ENCODE data around the gene CYP19A1. TPM values are rescaled to one million over a fixed set of nuclear protein-coding genes. Genes with fewer than 3 reads are reported as not detected.

The CYP19A1 gene
- total and polyA plus RNA-seq, 3 donors from 2014 or later, result 2.8 to 29.0 (median 3.3) TPM

- H3K4me1 ChIP-seq, result peaks cover 13% of the 10 kb centered on the region
- H3K27ac ChIP-seq, result no peak overlapping the region
- TF ChIP-seq CTCF (IDR thresholded peaks at IDR 0.05), result no peak
- no peak for TF ChIP-seq POLR2A (IDR thresholded peaks at IDR 0.05)
- no peaks in the 10 kb centered on the region for H3K9me3 ChIP-seq
- no peaks in the 10 kb centered on the region for H3K36me3 ChIP-seq (ENCODE audit: low read depth, missing control alignments)
- no peak overlapping the region for H3K4me3 ChIP-seq
- intact Hi-C loops (cut with DNase I; ENCODE audit: low total_unique reads), result no loop called here
- WGBS, 2 donors, result 72 to 88% methylated on average over 3 of the region's 3 CpGs
- no peaks in the 10 kb centered on the region for H3K27me3 ChIP-seq
- no peak for DNase-seq
These were observed 13.2 kb downstream of the CYP19A1 start for GRCh38 chr15:51325167-51325566.

GRCh38 chr15:51323749-51324148 is 14.6 kb downstream of the CYP19A1 start:
- TF ChIP-seq POLR2A (IDR thresholded peaks at IDR 0.05) (no peak), CTCF (IDR thresholded peaks at IDR 0.05) (no peak)
- no peaks in the 10 kb centered on the region for H3K36me3 ChIP-seq (ENCODE audit: low read depth, missing control alignments)
- WGBS, 2 donors, result 76 to 79% methylated on average over 7 of the region's 7 CpGs
- H3K27ac ChIP-seq, result peak overlapping the region in 1 of 2 donors; percentile 29
- no peaks in the 10 kb centered on the region for H3K27me3 ChIP-seq
- no peaks in the 10 kb centered on the region for H3K9me3 ChIP-seq
- no peak overlapping the region for H3K4me3 ChIP-seq
- no peak for DNase-seq
- peaks cover 13% of the 10 kb centered on the region for H3K4me1 ChIP-seq
- intact Hi-C loops (cut with DNase I; ENCODE audit: low total_unique reads), result no loop called here

- peaks cover 13% of the 10 kb centered on the region for H3K4me1 ChIP-seq
- H3K4me3 ChIP-seq, result no peak overlapping the region
- H3K9me3 ChIP-seq, result no peaks in the 10 kb centered on the region
- H3K27ac ChIP-seq, result peak overlapping the region in 1 of 2 donors; percentile 41
- TF ChIP-seq POLR2A (IDR thresholded peaks at IDR 0.05) (no peak), CTCF (IDR thresholded peaks at IDR 0.05) (no peak)
- WGBS, 2 donors, result 73 to 96% methylated on average over 1 of the region's 1 CpG
- no peaks in the 10 kb centered on the region for H3K27me3 ChIP-seq
- intact Hi-C loops (cut with DNase I; ENCODE audit: low total_unique reads), result no loop called here
- no peaks in the 10 kb centered on the region for H3K36me3 ChIP-seq (ENCODE audit: low read depth, missing control alignments)
- no peak for DNase-seq
These were observed 15.6 kb downstream of the CYP19A1 start for GRCh38 chr15:51322621-51323296.

- 82 to 85% methylated on average over 4 of the region's 4 CpGs for WGBS, 2 donors
- no peak for TF ChIP-seq POLR2A (IDR thresholded peaks at IDR 0.05)
- no peak for TF ChIP-seq CTCF (IDR thresholded peaks at IDR 0.05)
- DNase-seq, result no peak
- Histone ChIP-seq H3K4me1 (peaks cover 13% of the 10 kb centered on the region), H3K4me3 (no peak overlapping the region), H3K27me3 (no peaks in the 10 kb centered on the region), H3K27ac (no peak overlapping the region), H3K36me3 (ENCODE audit: low read depth, missing control alignments) (no peaks in the 10 kb centered on the region), H3K9me3 (no peaks in the 10 kb centered on the region)
- intact Hi-C loops (cut with DNase I; ENCODE audit: low total_unique reads), result no loop called here
These were observed 17.1 kb downstream of the CYP19A1 start for GRCh38 chr15:51321316-51321715.

- 89 to 93% methylated on average over 2 of the region's 2 CpGs for WGBS, 2 donors
- H3K36me3 ChIP-seq (ENCODE audit: low read depth, missing control alignments), result no peaks in the 10 kb centered on the region
- TF ChIP-seq POLR2A (IDR thresholded peaks at IDR 0.05) (no peak), CTCF (IDR thresholded peaks at IDR 0.05) (no peak)
- DNase-seq, result no peak
- H3K27me3 ChIP-seq, result no peaks in the 10 kb centered on the region
- H3K9me3 ChIP-seq, result no peaks in the 10 kb centered on the region
- peaks cover 13% of the 10 kb centered on the region for H3K4me1 ChIP-seq
- H3K27ac ChIP-seq, result no peak overlapping the region
- no peak overlapping the region for H3K4me3 ChIP-seq
- intact Hi-C loops (cut with DNase I; ENCODE audit: low total_unique reads), result no loop called here
These were observed 17.6 kb downstream of the CYP19A1 start for GRCh38 chr15:51320843-51321242.
